NCI-H460 (cell line): ENCODE results near the gene NRDE2. TPM values are rescaled to one million over a fixed set of nuclear protein-coding genes. Genes with fewer than 3 reads are reported as not detected.
"Not testable (repeated sequence)": the region's sequence is repeated elsewhere in the genome, so short reads cannot be mapped to it uniquely, and the experiment has no call there.

Experiments
- DNase-seq: peaks from one replicate; pipeline ENCODE4 v3.0.0-alpha.2; 2016; ENCODE audit warnings: low read depth; ENCODE audit errors: extremely low read depth
- total RNA-seq: library from RNA; depleted of rRNA; stranded (reverse); fragments of >200 nt; shearing (Covaris generic); gene quantifications from 2 replicates; pipeline ENCODE4 v1.2.3, GENCODE V29; 2014

NRDE2 gene
- total RNA-seq, 1 experiment from 2014 or later = 11.4 TPM

DNA sequence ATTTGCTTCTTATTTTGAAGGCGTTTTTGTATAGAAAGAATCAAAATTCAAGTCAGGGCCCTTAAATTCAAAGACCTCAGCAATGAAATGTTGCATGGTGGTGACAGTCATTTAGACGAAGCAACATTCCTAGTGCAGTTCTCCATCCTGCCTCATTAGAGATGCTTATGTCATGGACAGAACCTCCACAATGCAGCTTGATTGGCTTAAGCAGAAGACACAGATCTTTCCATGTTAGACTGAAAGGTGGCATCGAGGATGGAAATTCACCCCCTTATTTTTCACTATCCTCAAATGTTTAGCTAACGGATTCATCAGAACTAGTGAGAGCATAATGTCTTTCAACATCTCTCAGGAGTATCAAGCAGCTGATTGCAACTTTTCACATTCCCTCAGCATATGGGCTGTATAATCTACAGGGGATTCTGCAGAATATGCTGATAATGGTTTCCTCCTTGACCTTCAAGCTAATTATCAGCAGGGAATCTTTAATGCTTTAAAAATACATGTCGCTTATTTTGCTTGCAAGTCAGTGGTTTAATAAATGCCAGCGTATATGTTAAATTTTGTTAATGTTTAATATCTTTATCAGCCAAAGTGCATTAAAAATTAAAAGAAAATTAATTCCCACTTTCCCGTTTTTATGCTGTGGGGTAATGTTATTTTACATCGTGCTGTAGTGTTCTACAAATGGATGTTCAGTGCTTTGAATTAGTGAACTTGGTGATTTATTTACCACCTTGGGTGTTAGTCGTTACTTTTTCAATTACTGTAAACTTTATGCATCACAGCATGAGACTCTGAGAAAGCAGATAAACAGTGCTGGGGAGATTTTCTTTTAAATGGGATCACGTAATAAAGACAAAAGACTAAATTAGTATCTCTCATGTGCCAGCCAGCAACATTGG is 12.8 kb upstream of the NRDE2 start:
- DNase-seq = no peak

DNA sequence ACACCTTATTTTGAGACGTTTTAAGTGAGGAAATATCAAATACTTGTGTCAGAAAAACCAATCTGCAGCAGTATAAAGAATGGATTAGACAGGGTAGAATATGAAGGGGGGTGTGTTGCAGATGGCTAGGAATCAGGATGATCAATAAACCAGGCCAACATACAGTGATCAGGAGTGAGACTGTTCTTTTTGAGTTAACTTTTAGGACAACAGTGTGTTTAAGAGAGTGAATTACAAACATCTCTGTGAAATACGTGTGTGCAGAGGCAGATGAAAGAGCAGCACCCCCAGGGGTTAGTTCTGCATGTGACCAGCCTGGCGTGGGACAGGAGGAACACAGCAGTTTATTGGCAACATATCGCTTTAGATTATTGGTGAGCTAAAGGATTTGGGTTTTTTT is 10.6 kb upstream of the NRDE2 start:
- DNase-seq = no peak

DNA sequence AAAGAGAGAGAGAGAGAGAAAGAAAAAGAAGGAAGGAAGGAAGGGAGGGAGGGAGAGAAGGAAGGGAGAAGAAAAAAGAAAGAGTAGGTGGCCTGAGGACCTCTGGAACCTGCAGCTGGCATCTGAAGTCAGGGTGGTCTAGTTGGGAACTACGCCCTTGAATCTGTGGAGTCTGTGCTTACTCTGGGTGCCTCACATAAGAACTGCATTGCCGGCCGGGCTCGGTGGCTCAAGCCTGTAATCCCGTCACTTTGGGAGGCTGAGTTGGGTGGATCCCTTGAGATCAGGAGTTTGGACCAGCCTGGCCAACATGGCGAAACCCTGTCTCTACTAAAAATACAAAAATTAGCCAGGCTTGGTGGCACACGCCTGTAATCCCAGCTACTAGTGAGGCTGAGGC is 10.0 kb upstream of the NRDE2 start:
- DNase-seq = no peak

DNA sequence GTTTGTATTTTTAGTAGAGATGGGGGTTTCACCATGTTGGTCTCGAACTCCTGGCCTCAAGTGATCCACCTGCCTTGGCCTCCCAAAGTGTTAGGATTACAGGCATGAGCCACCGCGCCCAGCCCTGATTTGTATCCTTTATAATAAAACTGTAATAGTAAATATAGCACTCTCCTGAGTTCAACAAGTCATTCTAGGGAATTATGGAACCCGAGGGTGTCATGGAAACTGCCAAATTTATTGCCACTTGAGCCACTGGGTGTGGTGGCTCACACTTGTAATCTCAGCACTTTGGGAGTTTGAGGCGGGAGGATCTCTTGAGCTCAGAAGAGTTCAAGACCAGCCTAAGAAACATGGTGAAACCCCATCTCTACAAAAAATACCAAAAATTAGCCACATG is 9.5 kb upstream of the NRDE2 start:
- not testable (repeated sequence) for DNase-seq

DNA sequence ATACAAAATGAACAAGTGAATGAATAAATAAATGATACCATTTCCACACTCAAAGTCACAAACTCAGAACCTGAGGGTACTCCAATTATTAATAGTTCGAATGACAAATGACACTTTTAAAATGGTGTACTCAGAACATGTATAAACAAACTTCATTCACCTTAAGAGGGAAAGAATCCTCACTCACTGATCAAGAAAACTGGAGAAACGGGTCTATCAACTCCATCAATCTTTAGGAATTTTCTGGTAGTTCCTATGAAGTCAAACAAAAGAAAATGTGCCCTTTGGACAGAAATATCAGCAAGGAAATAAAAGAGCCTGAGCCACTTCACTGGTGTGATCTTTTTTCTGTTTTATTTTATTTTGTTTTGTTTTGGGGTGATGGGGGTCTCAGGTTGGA is 5.2 kb upstream of the NRDE2 start:
- DNase-seq = no peak

DNA sequence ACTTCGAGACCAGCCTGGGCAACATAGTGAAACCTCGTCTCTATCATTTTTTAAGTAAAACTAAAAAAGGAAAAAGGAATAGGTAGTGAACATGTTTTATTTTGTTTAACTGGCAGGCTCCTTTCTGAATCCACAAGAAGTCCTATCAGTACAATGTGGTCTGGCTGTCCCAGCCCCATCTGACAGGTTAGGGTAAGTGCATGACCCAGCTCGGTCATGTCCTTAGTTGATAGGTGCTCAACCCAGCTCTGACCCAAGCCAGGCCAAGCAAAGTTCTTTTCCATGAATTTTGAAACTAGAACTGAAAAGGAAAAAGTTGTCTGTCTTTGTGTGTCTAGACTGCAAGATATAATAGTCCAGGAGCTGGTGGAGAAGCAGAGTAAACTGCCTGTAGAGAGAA is 4.7 kb upstream of the NRDE2 start:
- no peak for DNase-seq

DNA sequence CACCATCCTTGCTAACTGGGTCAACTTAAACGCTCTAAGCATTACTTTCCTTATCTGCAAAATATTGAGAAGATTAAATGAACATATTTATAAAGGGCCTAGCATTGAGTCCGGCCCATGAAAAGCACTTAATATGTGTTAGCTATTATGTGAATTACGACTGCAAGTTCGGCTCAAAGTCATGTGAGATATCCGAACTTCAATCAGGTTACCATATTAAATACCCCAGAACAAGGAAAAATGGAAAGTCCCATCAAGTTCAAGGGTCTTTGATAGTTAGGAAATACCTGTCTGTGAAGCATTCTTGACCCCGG is 487 bp upstream of the NRDE2 start:
- no peak for DNase-seq

DNA sequence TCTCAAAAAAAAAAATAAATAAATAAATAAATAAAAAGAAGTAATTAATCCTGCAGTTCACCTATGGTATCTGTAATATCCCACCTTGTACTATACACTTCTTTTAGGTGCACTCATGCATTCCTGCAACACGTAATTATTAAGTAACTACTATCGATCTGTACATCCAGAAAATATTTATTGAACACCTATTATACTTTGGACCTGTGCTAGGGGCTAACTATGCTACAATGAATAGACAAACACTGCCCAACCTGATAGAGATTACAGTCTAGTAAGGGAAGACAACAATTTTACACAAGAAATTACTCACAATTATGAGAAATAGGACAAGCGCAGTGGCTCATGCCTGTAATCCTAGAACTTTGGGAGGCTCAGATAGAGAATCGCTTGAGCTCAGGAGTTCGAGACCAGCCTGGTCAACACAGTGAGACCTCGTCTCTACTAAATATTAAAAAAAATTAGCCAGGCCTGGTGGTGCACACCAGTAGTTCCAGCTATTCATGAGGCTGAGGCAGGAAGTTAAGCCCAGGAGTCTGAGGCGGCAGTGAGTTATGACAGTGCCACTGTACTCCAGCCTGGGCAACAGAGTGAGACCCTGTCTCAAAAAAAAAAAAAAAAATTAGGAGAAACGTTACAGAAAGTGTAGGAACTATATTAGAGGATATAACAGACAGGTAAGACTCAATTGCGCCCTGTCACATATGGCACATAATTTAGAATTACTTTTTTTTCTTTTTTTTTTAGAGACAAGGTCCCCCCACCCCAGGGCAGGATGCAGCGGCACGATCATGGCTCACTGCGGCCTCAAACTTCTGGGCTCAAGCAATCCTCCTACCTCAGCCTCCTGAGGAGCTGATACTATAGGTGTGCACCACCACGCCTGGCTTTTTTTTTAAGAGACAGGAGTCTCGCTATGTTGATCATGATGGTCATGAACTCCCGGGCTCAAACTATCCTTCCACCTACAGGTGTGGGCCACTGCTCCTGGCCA is 1.2 kb downstream of the NRDE2 start:
- no peak for DNase-seq

DNA sequence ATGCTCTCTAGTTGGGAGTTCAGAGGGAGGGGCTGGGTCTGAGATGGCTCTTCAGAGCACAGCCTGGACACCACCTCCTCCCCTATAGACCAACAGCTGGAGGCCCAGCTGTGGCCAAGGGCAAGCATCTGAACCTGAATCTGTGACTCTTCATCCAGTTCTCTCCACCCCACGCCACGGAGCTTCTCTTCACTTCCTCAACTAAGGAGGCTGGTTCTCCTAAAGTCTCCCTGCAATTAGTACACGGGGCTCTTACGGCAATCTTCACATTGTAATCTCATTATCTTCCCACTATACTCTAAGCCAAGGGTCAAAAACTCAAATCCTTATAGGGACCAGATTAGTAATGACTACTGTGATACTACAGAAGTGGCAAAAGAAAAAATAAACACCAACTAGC is 9.8 kb downstream of the NRDE2 start:
- DNase-seq = no peak

DNA sequence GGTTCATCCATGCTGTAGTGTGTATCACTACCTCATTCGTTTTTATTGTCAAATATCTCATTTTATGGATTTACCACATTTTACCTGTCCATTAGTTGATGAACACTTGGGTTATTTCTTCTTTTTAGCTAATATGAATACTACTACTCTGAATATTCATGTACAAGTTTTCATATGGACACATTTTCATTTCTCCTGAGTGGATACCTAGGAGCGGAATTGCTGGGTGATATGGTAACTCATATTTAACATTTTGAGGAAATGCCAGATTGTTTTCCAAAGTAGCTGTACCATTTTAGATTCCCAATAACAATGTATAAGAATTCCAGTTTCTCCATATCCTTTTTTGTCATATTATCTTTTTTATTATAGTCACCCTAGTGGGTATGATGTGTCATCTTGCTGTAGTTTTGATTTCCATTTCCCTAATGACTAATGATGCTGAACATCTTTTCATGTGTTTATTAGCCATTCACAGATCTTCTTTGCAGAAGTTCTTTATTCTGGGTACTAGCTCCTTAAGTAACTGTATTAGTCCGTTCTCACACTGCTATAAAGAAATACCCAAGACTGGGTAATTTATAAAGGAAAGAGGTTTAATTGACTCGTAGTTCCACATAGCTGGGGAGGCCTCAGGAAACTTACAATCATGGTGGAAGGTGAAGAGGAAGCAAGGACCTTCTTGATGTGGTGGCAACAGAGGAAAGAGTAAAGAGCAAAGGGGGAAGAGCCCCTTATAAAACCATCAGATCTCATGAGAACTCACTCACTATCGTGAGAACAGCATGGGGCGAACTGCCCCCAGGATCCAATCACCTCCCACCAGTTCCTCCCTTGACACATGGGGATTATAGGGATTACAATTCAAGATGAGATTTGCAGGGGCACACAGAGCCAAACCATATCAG is 11.9 kb downstream of the NRDE2 start:
- DNase-seq = no peak

DNA sequence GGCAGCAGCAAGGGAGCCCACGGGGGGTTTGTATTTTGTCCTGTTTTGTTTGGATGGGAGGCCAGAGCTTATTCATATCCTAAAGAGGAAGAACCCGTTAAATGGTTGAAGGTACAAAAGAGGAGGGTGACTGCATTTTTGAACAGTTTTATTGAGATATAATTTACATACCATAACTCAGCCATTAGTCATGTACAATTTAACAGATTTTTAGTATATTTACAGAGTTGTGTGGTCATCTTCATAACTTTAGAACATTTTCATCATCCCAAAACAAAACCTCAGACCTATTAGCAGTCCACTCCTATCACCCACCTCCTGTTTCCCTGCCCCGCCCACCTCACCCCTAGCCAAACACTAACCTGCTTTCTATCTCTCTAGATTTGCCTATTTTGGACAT is 12.6 kb downstream of the NRDE2 start:
- DNase-seq = no peak

DNA sequence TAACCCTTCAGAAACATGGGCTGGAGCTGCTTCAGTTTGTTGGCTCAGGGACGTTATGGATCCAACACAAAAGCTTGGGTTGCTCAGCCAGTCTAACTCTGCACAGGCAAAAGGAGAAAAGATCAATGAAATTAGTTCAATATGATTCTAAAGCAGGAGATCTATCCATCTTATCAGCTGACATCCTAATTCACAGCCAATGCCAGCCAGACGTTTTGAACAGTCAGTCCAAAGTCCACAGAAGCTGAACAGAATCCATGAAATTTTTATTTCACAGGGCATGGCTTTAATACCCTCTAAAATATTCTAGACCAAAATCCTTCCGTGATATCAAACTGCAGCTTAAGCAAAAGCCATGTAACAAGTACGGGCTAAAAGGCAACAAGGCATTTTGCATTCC is 13.7 kb downstream of the NRDE2 start:
- no peak for DNase-seq

DNA sequence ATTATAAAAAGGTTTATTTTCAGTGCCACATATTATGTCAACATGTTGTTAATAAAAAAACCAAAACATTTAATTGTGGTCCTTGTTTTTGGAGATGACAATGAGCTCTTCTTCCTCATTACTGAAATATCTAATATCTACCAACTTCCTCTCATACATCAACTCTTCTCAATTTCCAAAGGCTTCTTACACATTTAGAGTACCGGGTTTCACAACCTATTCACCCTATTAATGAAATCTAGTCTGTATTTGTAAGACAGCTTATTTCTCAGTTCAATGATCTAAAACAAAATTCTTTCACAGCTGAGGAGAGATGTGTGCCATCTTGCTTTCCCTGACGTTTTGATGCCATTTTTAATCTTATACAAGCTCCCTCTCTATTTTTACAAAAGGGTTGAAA is 14.5 kb downstream of the NRDE2 start:
- no peak for DNase-seq

DNA sequence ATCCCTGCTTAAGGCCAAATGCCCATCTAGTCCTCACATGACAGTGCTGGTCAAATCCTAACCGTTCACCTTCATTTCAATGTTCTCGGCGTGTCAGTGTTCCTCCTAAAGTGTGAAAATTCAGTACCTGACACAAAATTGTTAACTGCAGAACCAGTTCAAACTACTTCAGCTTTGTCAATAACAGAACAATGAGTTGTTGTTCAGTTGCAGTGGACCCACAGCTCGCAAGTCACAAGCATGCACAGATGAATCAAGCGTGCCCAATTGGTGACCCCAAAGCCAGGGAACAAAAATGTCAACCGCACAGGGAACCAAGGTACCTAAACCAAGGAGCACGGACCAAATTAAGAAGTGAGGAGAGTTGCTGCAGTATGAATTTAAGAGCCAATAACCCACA is 23.2 kb downstream of the NRDE2 start:
- DNase-seq = no peak

DNA sequence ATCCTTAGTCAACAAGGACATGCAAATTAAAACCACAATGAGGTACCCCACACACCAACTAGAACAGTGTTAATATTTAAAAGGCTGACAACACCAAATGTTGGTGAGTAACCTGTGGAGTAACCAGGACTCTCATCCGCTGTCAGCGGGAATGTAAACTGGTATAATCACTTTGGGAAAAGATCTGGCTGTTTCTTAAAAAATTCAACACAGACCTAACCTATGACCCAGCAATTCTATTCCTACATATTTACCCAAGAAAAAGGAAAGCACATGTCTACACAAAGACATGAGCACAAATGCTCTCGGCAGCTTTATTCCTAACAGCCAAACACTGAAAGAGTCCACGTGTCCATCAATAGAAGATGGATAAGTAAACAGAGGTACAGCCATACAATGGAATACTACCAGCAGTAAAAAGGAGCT is 26.6 kb downstream of the NRDE2 start:
- DNase-seq = no peak

DNA sequence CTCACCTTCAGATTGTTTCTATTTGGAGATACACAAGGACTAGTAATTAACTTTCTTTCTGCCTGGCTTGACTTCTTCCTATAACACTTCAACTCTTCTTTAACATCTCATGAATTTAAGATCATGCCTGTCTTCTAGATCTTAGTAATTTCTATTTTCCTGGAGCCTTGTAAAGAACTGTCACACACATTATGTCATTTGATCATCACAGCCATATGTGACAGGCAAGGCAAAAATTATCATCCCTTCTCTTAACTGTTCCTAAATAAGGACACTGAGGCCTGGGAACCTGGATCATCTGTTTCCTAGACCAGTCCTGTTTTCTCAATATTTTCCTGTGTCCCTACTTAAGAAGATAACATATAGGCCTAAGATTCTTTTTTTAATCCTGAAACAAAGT is 27.2 kb downstream of the NRDE2 start:
- DNase-seq = no peak

DNA sequence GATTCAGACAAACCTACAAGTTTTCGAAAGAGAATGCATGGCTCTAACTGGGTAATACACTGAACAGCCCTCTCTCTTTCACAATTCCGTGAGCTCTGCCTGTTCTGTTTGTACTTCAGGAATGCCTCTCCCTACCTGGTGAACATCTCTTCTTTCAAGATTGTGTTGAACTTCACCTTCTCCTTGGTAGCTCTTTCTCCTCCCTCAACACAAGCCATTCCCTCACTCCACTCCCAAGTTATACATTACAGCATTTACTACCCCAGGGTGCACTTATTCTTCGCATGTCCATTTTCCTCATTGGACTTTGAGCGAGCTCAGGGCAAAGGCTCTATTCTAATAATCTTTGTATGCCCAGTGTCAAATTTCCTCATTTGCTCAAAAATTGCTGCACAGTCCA is 28.3 kb downstream of the NRDE2 start:
- no peak for DNase-seq

DNA sequence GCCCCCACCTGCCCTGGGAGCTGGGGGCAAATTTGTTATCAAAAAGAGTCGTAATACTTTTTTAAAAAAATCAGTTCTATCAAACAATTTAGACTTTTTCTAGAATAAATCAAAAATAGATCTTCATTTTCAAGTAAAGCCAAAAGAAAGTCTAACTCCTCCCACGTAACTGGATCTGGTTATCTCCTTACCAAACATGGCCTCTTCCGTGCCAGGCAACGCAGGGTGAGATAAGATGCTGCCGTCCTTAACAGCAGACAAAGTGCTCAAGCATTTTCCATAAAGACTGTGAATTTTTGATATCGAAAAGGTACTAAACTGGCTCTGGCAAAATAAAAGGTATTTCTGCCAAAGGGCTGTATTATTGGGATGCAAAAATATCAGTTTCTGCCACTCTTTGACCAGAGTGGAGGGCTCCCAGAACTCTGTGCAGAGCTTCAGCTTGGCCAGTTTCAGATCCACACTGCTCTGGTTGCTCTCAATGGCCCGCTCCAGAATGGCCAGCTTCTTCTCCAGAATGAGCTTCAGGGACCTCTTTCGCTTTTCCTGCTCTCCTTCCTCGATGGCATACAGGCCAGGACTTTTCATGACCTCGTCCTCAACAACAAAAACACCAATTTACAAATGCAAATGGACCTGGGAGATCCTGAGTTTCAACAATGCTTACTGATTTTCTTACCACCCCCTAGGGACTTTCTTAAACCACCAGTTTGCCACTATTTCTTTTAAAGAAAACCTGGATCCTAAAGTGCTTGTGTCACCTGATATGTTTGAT is 29.0 kb downstream of the NRDE2 start:
- no peak for DNase-seq

DNA sequence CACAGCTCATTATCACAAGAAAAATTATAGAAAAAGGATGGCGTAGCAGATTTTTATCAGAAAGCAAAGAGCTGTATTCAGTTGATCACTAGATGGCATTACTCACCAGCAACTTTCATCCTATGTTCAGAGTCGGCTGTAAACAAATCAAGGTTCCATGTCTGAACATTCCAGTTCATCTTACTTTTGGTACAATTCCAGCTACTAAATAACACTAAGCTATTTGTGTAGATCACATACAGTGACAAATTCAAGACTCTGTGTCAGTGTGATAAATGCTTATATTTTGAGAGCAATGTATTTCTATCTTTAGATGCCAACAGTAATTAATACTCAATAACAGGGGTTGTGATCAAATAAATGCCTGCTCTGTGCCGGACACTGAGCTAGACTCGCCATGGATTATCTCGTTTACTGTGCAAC is 30.1 kb downstream of the NRDE2 start:
- peak; percentile 52 for DNase-seq

DNA sequence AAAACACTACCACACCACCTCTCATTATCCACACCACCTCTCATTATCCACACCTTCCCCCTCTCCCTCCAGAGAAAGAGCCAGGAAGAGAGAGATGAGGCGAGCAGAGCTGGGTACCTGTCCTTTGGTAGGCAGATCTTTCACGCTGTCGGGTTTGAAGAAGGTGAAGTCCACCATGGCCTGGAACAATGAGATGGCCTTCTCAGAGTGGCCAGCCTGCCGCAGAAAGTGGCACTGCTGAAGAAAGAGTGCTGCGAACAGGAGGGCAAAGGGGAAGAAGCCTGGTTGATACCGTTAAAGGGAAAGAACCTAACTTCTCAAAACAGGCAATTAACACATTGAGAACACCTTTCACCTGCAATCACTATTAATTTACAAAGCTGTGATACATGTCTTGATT is 30.6 kb downstream of the NRDE2 start:
- DNase-seq = no peak
